ENCODE measurements around the gene ANKZF1.
A peak's percentile ranks its signal among the peaks of the same experiment; 100 is the strongest.

ANKZF1 gene

DNA sequence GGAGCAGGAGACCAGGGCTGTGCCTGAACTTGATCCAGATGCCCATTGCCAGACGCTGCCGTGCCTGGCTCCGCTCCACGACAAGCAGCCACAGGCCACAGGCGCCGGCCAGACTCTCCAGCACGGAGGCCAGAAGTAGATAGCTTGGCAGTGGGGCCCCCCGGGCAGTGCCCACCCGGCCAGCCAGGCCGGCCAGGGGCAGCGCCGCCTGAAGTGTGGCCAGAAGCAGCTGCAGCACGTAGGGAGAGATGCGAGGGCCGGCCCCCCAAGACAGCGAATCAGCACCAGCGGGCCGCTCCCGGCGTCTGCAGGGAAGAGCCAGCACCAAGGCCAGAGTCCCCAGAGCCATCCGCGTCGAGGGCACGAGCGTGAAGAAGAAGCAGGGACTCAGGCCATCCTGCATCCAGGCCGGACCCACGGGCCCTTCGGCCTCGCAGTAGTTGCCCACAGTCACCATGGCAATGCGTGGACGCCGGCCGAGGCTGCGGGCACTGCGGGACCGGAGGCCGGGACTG is 11.3 kb upstream of the ANKZF1 start:
- no CpG with 5 or more reads among the region's 37 CpGs for WGBS (ENCODE audit: extremely low coverage, insufficient coverage, insufficient read length)
- peak overlapping the region; percentile 82 for H3K27ac ChIP-seq (ENCODE audit: low read depth, low read length)
- peak overlapping the region; percentile 75 for H2BK5ac ChIP-seq (ENCODE audit: low read depth, low read length, poor library complexity)
- H3K4me3 ChIP-seq (ENCODE audit: low read depth, low read length): peak overlapping the region; percentile 80
- DNase-seq: peak; percentile 72 to 73
- peak overlapping the region; percentile 34 for H2AK5ac ChIP-seq (ENCODE audit: low read length)
- peaks cover 8% of the 10 kb centered on the region for H3K79me2 ChIP-seq (ENCODE audit: control insufficient read depth, insufficient read depth, low read length, poor library complexity)
- no peaks in the 10 kb centered on the region for H3K27me3 ChIP-seq (ENCODE audit: insufficient read depth, low read length)
- H4K8ac ChIP-seq (ENCODE audit: low read depth, low read length): peak overlapping the region; percentile 59
- H4K91ac ChIP-seq (ENCODE audit: low read depth, low read length): peak overlapping the region; percentile 65
- no peak overlapping the region for H3K23ac ChIP-seq (ENCODE audit: low read length)
- peaks cover 10 to 15% of the 10 kb centered on the region in 2 experiments for H3K4me1 ChIP-seq (ENCODE audit: control insufficient read depth in 1 of 2, insufficient read depth in 2 of 2, low read length in 2 of 2)
- H2BK120ac ChIP-seq (ENCODE audit: insufficient read depth, low read length, poor library complexity): peak overlapping the region; percentile 59
- peak overlapping the region; percentile 66 for H3K18ac ChIP-seq (ENCODE audit: low read length)
- H3K36me3 ChIP-seq (ENCODE audit: control insufficient read depth in 1 of 2, insufficient read depth in 2 of 2, low read length in 2 of 2): peaks cover 50 to 53% of the 10 kb centered on the region in 2 experiments
- H3K4me2 ChIP-seq (ENCODE audit: low read length): peak overlapping the region; percentile 79
- no peaks in the 10 kb centered on the region for H3K9me3 ChIP-seq (ENCODE audit: insufficient read depth, low read depth, low read length)
- peak overlapping the region; percentile 63 for H3K14ac ChIP-seq (ENCODE audit: low read length)
- H2BK12ac ChIP-seq (ENCODE audit: low read length): peak overlapping the region; percentile 51
- no peak overlapping the region for H3K4ac ChIP-seq (ENCODE audit: low read depth, low read length)
- peak overlapping the region; percentile 35 for H3K9ac ChIP-seq (ENCODE audit: low read length)
- H3K79me1 ChIP-seq (ENCODE audit: low read length): peaks cover 12% of the 10 kb centered on the region
- peak overlapping the region; percentile 45 for H4K12ac ChIP-seq (ENCODE audit: low read depth, low read length)
- H2AFZ ChIP-seq (ENCODE audit: insufficient read depth, low read length, poor library complexity): peak overlapping the region; percentile 65

DNA sequence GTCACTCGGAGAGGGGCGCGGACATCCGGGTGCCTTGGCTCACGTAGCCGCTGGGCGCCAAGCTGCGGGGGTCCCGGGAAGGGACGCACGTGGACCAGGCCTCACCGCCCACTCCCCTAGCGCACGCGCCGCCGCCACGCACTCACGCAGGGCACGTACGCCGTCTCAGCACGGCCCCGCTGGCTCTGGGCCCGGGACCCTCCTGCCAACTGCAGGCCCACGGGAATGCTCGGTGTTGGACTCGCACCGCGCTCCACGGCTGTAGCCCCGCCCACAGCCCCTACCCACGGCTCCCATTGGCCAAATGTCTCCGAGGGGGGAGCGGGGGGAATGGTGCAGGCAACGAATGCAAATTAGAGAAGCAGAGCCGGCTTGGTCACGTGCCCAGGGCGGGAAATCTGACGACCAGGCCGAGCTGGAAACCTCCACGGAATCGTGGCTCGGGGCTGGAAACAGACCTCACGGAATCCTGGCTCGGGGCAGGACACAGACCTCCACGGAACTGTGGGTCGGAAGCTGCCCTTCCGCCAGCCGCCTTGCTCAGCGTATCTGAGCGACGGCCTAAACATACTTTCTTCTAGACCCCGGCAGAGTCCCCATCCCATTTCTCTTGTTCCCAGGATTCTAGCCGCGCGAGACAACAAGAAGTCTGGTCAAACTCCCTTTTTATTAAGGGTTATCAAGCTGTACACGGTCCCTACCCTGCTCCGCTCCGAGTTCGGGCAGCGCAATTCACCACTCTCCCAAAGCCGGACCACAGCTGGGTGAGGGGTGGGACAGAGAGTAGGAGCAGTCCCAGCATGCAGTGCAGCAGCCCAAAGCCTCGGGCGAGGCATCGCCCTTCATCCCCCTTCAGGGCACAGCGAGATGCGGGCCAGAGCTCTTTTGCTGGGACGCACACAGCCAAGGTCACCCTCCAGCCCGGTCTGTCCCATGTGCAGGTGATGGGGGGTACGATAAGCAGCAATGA is 10.6 kb upstream of the ANKZF1 start, which contains the start of gene ABCB6:
ABCB6 (minus strand) TSS at position 227 of the 970 bp plus-strand sequence. CDS start 285 bp downstream, outside the sequence.
- H3K4me1 ChIP-seq (ENCODE audit: control insufficient read depth in 1 of 2, insufficient read depth in 2 of 2, low read length in 2 of 2): peaks cover 10 to 15% of the 10 kb centered on the region in 2 experiments
- H3K14ac ChIP-seq (ENCODE audit: low read length): peak within 1 kb of the TSS; percentile 63

DNA sequence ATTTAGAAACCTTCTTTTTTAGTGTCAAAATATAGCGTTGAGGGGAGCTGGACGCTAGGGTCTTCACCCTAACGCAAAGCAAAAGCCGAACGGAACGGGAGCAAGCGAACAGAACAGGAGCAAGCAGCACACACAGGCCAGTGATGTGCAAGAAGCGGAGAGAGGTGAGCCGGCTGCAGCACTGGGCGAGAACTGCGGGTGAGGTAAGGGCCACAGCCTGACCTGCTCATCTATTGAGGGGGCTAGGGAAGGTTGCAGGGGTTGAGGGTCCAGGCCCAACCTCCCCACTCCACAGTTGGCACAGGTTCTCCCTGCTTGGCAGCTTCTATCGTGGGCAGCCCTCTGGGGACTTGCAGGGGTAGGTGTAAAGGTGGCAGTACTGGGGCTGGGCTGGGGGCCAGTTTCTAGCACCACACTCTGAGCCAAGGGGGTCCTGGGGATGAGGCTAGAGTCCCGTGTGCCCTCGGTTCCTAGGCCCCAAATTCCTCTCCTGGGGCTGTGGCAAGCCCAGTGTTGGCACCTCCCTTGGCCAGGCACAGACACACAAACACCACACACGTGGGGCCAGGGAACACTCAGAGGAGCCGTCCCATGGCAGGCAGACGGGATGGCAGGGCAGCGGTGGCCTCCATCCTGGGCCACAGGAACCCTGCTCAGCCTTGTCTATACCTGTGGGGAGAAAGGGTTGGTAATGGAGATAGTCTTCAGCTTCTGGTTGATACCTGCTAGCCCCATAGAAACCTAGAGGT is 9.6 kb upstream of the ANKZF1 start:
- H2BK120ac ChIP-seq (ENCODE audit: insufficient read depth, low read length, poor library complexity): no peak overlapping the region
- no peak overlapping the region for H2AFZ ChIP-seq (ENCODE audit: insufficient read depth, low read length, poor library complexity)
- H3K23ac ChIP-seq (ENCODE audit: low read length): no peak overlapping the region
- no peaks in the 10 kb centered on the region for H3K9me3 ChIP-seq (ENCODE audit: insufficient read depth, low read depth, low read length)
- H3K4me2 ChIP-seq (ENCODE audit: low read length): no peak overlapping the region
- no peak overlapping the region for H2BK5ac ChIP-seq (ENCODE audit: low read depth, low read length, poor library complexity)
- peaks cover 10 to 15% of the 10 kb centered on the region in 2 experiments for H3K4me1 ChIP-seq (ENCODE audit: control insufficient read depth in 1 of 2, insufficient read depth in 2 of 2, low read length in 2 of 2)
- no peak overlapping the region for H3K14ac ChIP-seq (ENCODE audit: low read length)
- no peak overlapping the region for H4K12ac ChIP-seq (ENCODE audit: low read depth, low read length)
- H3K27ac ChIP-seq (ENCODE audit: low read depth, low read length): no peak overlapping the region
- H4K91ac ChIP-seq (ENCODE audit: low read depth, low read length): no peak overlapping the region
- H3K4me3 ChIP-seq (ENCODE audit: low read depth, low read length): no peak overlapping the region
- H2BK12ac ChIP-seq (ENCODE audit: low read length): no peak overlapping the region
- peaks cover 8% of the 10 kb centered on the region for H3K79me2 ChIP-seq (ENCODE audit: control insufficient read depth, insufficient read depth, low read length, poor library complexity)
- no peak overlapping the region for H4K8ac ChIP-seq (ENCODE audit: low read depth, low read length)
- H3K79me1 ChIP-seq (ENCODE audit: low read length): peaks cover 12% of the 10 kb centered on the region
- no peak for DNase-seq
- H3K9ac ChIP-seq (ENCODE audit: low read length): no peak overlapping the region
- no peak overlapping the region for H3K4ac ChIP-seq (ENCODE audit: low read depth, low read length)
- WGBS (ENCODE audit: extremely low coverage, insufficient coverage, insufficient read length): no CpG with 5 or more reads among the region's 18 CpGs
- H3K27me3 ChIP-seq (ENCODE audit: insufficient read depth, low read length): no peaks in the 10 kb centered on the region
- H2AK5ac ChIP-seq (ENCODE audit: low read length): no peak overlapping the region
- no peak overlapping the region for H3K18ac ChIP-seq (ENCODE audit: low read length)
- H3K36me3 ChIP-seq (ENCODE audit: control insufficient read depth in 1 of 2, insufficient read depth in 2 of 2, low read length in 2 of 2): peaks cover 50 to 53% of the 10 kb centered on the region in 2 experiments

More for the DNA sequence above, 10.6 kb upstream of the ANKZF1 start, which contains the start of gene ABCB6:
- peaks cover 8% of the 10 kb centered on the region for H3K79me2 ChIP-seq (ENCODE audit: control insufficient read depth, insufficient read depth, low read length, poor library complexity)
- peak within 1 kb of the TSS; percentile 59 for H4K8ac ChIP-seq (ENCODE audit: low read depth, low read length)
- WGBS (ENCODE audit: extremely low coverage, insufficient coverage, insufficient read length): no CpG with 5 or more reads among the region's 71 CpGs
- H2AFZ ChIP-seq (ENCODE audit: insufficient read depth, low read length, poor library complexity): peak within 1 kb of the TSS; percentile 65
- peak within 1 kb of the TSS; percentile 51 for H2BK12ac ChIP-seq (ENCODE audit: low read length)
- H3K9me3 ChIP-seq (ENCODE audit: insufficient read depth, low read depth, low read length): no peaks in the 10 kb centered on the region
- H4K91ac ChIP-seq (ENCODE audit: low read depth, low read length): peak within 1 kb of the TSS; percentile 65
- peak within 1 kb of the TSS; percentile 24 for H3K4ac ChIP-seq (ENCODE audit: low read depth, low read length)
- peaks cover 12% of the 10 kb centered on the region for H3K79me1 ChIP-seq (ENCODE audit: low read length)
- no peaks in the 10 kb centered on the region for H3K27me3 ChIP-seq (ENCODE audit: insufficient read depth, low read length)
- H2BK5ac ChIP-seq (ENCODE audit: low read depth, low read length, poor library complexity): peak within 1 kb of the TSS; percentile 75
- H3K27ac ChIP-seq (ENCODE audit: low read depth, low read length): peak within 1 kb of the TSS; percentile 82
- H3K4me3 ChIP-seq (ENCODE audit: low read depth, low read length): peak within 1 kb of the TSS; percentile 80
- no peak within 1 kb of the TSS for H3K23ac ChIP-seq (ENCODE audit: low read length)
- H3K9ac ChIP-seq (ENCODE audit: low read length): peak within 1 kb of the TSS; percentile 35
- peak within 1 kb of the TSS; percentile 66 for H3K18ac ChIP-seq (ENCODE audit: low read length)
- peak; percentile 89 for DNase-seq
- peak within 1 kb of the TSS; percentile 34 for H2AK5ac ChIP-seq (ENCODE audit: low read length)
- peaks cover 50 to 53% of the 10 kb centered on the region in 2 experiments for H3K36me3 ChIP-seq (ENCODE audit: control insufficient read depth in 1 of 2, insufficient read depth in 2 of 2, low read length in 2 of 2)
- H3K4me2 ChIP-seq (ENCODE audit: low read length): peak within 1 kb of the TSS; percentile 79
- peak within 1 kb of the TSS; percentile 59 for H2BK120ac ChIP-seq (ENCODE audit: insufficient read depth, low read length, poor library complexity)
- peak within 1 kb of the TSS; percentile 45 for H4K12ac ChIP-seq (ENCODE audit: low read depth, low read length)

Data from trophoblast cell (in vitro differentiated cells and primary cell).